Measurements from ENCODE around the gene SF1.

Gene SF1

GRCh38 chr11:64784813-64785581 is 6.7 kb upstream of the SF1 start:
- DNase-seq (ENCODE audit: low spot score): no peak

- no peak for DNase-seq (ENCODE audit: low spot score)
These were observed 194 bp downstream of the SF1 start for GRCh38 chr11:64778223-64778472.

GRCh38 chr11:64777449-64778222 is 706 bp downstream of the SF1 start:
- DNase-seq (ENCODE audit: low spot score): peak; percentile 84

GRCh38 chr11:64776875-64777274 is 1.5 kb downstream of the SF1 start:
- no peak for DNase-seq (ENCODE audit: low spot score)

GRCh38 chr11:64776425-64776824 is 1.9 kb downstream of the SF1 start:
- DNase-seq (ENCODE audit: low spot score): no peak

- DNase-seq (ENCODE audit: low spot score): no peak
These were observed 4.2 kb downstream of the SF1 start for GRCh38 chr11:64774144-64774543.

- no peak for DNase-seq (ENCODE audit: low spot score)
These were observed 5.9 kb downstream of the SF1 start for GRCh38 chr11:64772303-64773018.

GRCh38 chr11:64771861-64772260 is 6.5 kb downstream of the SF1 start:
- no peak for DNase-seq (ENCODE audit: low spot score)

GRCh38 chr11:64770120-64770519 is 8.2 kb downstream of the SF1 start:
- no peak for DNase-seq (ENCODE audit: low spot score)

- no peak for DNase-seq (ENCODE audit: low spot score)
These were observed 9.1 kb downstream of the SF1 start for GRCh38 chr11:64769283-64769682.

- DNase-seq (ENCODE audit: low spot score): no peak
These were observed 10.0 kb downstream of the SF1 start for GRCh38 chr11:64768300-64768694.

GRCh38 chr11:64767344-64768299 is 10.7 kb downstream of the SF1 start:
- no peak for DNase-seq (ENCODE audit: low spot score)

- DNase-seq (ENCODE audit: low spot score): no peak
These were observed 11.5 kb downstream of the SF1 start for GRCh38 chr11:64766881-64767280.

- no peak for DNase-seq (ENCODE audit: low spot score)
These were observed 12.3 kb downstream of the SF1 start for GRCh38 chr11:64765851-64766665.

- DNase-seq (ENCODE audit: low spot score): no peak
These were observed 13.0 kb downstream of the SF1 start for GRCh38 chr11:64765291-64765850.

- no peak for DNase-seq (ENCODE audit: low spot score)
These were observed 13.6 kb downstream of the SF1 start for GRCh38 chr11:64764753-64765152.

- DNase-seq (ENCODE audit: low spot score): no peak
These were observed 14.2 kb downstream of the SF1 start for GRCh38 chr11:64764040-64764611.

GRCh38 chr11:64763526-64764039 is 14.8 kb downstream of the SF1 start:
- no peak for DNase-seq (ENCODE audit: low spot score)

GRCh38 chr11:64762674-64763525 is 15.4 kb downstream of the SF1 start:
- peak; percentile 37 for DNase-seq (ENCODE audit: low spot score)
